ENCODE data around the gene NAA35. TPM values are rescaled to one million over a fixed set of nuclear protein-coding genes. Genes with fewer than 3 reads are reported as not detected.

The NAA35 gene
- total RNA-seq, 3 donors from 2014 or later, result 29.7 to 37.4 (median 31.0) TPM

- DNase-seq, result no peak
- no peak for ATAC-seq
- Histone ChIP-seq H3K4me1 (ENCODE audit: low read depth) (no peaks in the 10 kb centered on the region), H3K9me3 (no peaks in the 10 kb centered on the region), H3K4me3 (no peak overlapping the region), H3K36me3 (ENCODE audit: low read depth) (no peaks in the 10 kb centered on the region)
- intact Hi-C loops (cut with DNase I, micrococcal nuclease), result no loop called here
- TF ChIP-seq CTCF (IDR thresholded peaks at IDR 0.05), result no peak
Observed at GRCh38 chr9:85899388-85899787, 41.6 kb upstream of the NAA35 start.

- intact Hi-C loops (cut with DNase I, micrococcal nuclease), result no loop called here
- Histone ChIP-seq H3K4me1 (ENCODE audit: low read depth) (no peaks in the 10 kb centered on the region), H3K4me3 (no peak overlapping the region), H3K36me3 (ENCODE audit: low read depth) (no peaks in the 10 kb centered on the region), H3K9me3 (no peaks in the 10 kb centered on the region)
- DNase-seq (peak in 2 of 3 donors; percentile 37 to 56), ATAC-seq (peak; percentile 45)
- TF ChIP-seq CTCF (IDR thresholded peaks at IDR 0.05), result peak; percentile 26
Observed at GRCh38 chr9:85900504-85901201, 40.3 kb upstream of the NAA35 start.

GRCh38 chr9:85904975-85905374, 36.0 kb upstream of the NAA35 start:
- H3K4me3 ChIP-seq, result no peak overlapping the region
- intact Hi-C loops (cut with DNase I, micrococcal nuclease), result no loop called here
- no peak for TF ChIP-seq CTCF (IDR thresholded peaks at IDR 0.05)
- ATAC-seq (no peak), DNase-seq (no peak)
- H3K4me1 ChIP-seq (ENCODE audit: low read depth), result no peaks in the 10 kb centered on the region
- no peaks in the 10 kb centered on the region for H3K36me3 ChIP-seq (ENCODE audit: low read depth)
- no peaks in the 10 kb centered on the region for H3K9me3 ChIP-seq

- no peak for TF ChIP-seq CTCF (IDR thresholded peaks at IDR 0.05)
- no peak overlapping the region for H3K4me3 ChIP-seq
- no peaks in the 10 kb centered on the region for H3K36me3 ChIP-seq (ENCODE audit: low read depth)
- no peaks in the 10 kb centered on the region for H3K4me1 ChIP-seq (ENCODE audit: low read depth)
- ATAC-seq (no peak), DNase-seq (no peak)
- intact Hi-C loops (cut with DNase I, micrococcal nuclease), result no loop called here
- no peaks in the 10 kb centered on the region for H3K9me3 ChIP-seq
Observed at GRCh38 chr9:85905957-85906356, 35.0 kb upstream of the NAA35 start.

- Histone ChIP-seq H3K9me3 (no peaks in the 10 kb centered on the region), H3K36me3 (ENCODE audit: low read depth) (no peaks in the 10 kb centered on the region), H3K4me3 (no peak overlapping the region), H3K4me1 (ENCODE audit: low read depth) (no peaks in the 10 kb centered on the region)
- ATAC-seq (no peak), DNase-seq (no peak)
- TF ChIP-seq CTCF (IDR thresholded peaks at IDR 0.05), result no peak
- intact Hi-C loops (cut with DNase I, micrococcal nuclease), result no loop called here
Observed at GRCh38 chr9:85909390-85909789, 31.6 kb upstream of the NAA35 start.

GRCh38 chr9:85914108-85914507, 26.8 kb upstream of the NAA35 start:
- TF ChIP-seq CTCF (IDR thresholded peaks at IDR 0.05), result no peak
- intact Hi-C loops (cut with DNase I, micrococcal nuclease), result no loop called here
- DNase-seq (no peak), ATAC-seq (no peak)
- no peaks in the 10 kb centered on the region for H3K9me3 ChIP-seq
- no peak overlapping the region for H3K4me3 ChIP-seq
- no peaks in the 10 kb centered on the region for H3K36me3 ChIP-seq (ENCODE audit: low read depth)
- no peaks in the 10 kb centered on the region for H3K4me1 ChIP-seq (ENCODE audit: low read depth)

Measured in mucosa of descending colon (tissue), 3 donors.